WI38 (cell line): ENCODE data around the gene WWOX.

Source experiments
- H3K4me3 ChIP-seq: 2 replicates; pipeline ENCODE4 v1.5.1; 2011; ENCODE audit warnings: low read depth, mild to moderate bottlenecking, control low read depth, low read length
- CTCF ChIP-seq: IDR thresholded peaks from 2 replicates; pipeline ENCODE4 v1.5.1; 2012; ENCODE audit warnings: low read depth, mild to moderate bottlenecking, control low read depth, low read length

WWOX gene

GRCh38 chr16:78695391-78695790, 595.9 kb downstream of the WWOX start:
- no peak for TF ChIP-seq CTCF
- H3K4me3 ChIP-seq = no peak overlapping the region

GRCh38 chr16:78696797-78697196, 597.3 kb downstream of the WWOX start:
- H3K4me3 ChIP-seq = no peak overlapping the region
- no peak for TF ChIP-seq CTCF

- TF ChIP-seq CTCF = no peak
- no peak overlapping the region for H3K4me3 ChIP-seq
These were observed 598.0 kb downstream of the WWOX start for GRCh38 chr16:78697426-78697825.

- H3K4me3 ChIP-seq = no peak overlapping the region
These were observed 604.5 kb downstream of the WWOX start for GRCh38 chr16:78703936-78704335.

GRCh38 chr16:78704416-78704815, 605.0 kb downstream of the WWOX start:
- H3K4me3 ChIP-seq = no peak overlapping the region
- TF ChIP-seq CTCF = no peak

More at GRCh38 chr16:78703936-78704335, 604.5 kb downstream of the WWOX start:
- TF ChIP-seq CTCF = no peak

- no peak overlapping the region for H3K4me3 ChIP-seq
- no peak for TF ChIP-seq CTCF
These were observed 606.2 kb downstream of the WWOX start for GRCh38 chr16:78705694-78706093.

- H3K4me3 ChIP-seq = no peak overlapping the region
- TF ChIP-seq CTCF = no peak
These were observed 607.2 kb downstream of the WWOX start for GRCh38 chr16:78706637-78707036.
